HG03108 (cell line): Measurements from ENCODE around the gene FAM169A.
"Not testable (repeated sequence)": the region's sequence is repeated elsewhere in the genome, so short reads cannot be mapped to it uniquely, and the experiment has no call there.

Source experiments
- ATAC-seq: cut with Tn5 transposase; IDR thresholded peaks from one replicate; pipeline ENCODE4 v1.9.1; 2021; ENCODE audit warnings: moderate library complexity; ENCODE audit not compliant: unreplicated experiment

The FAM169A gene

DNA sequence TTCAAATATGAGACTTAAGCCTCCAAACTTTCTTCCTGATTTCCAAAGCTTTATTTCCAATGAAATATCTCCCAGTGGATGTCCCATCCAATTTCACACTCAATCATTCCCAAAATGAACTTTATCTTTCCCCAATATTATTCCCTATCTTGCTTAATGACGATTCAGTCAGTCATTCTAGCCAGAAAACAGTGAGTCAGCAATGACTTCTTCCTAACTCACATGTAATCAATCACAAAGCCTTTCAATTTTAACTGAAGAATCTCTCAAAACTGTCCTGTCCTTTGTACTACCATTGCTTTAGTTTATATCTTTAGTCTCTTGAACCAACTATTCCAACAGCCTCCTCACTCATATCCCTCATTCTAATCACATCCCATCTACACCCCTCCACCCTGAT lies 64.2 kb downstream of the FAM169A start:
- no peak for ATAC-seq

DNA sequence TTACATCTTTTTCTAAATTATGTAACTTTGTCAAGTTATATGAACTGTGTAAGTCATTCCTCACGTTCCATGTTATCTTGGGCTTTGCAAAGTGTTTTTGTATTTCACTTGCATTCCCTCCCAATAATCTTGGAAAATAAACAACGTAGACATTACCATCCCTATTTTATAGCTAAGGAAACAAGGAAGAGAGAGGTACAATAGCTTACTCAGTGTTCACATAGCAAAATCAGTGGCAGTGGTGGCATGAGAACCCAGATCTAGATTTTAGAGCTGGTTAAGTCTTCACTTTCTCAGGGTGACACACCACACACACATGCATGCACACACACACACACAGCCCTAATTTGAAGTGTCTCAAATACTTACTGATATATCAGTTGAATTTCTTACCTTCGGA lies 65.0 kb downstream of the FAM169A start:
- no peak for ATAC-seq

DNA sequence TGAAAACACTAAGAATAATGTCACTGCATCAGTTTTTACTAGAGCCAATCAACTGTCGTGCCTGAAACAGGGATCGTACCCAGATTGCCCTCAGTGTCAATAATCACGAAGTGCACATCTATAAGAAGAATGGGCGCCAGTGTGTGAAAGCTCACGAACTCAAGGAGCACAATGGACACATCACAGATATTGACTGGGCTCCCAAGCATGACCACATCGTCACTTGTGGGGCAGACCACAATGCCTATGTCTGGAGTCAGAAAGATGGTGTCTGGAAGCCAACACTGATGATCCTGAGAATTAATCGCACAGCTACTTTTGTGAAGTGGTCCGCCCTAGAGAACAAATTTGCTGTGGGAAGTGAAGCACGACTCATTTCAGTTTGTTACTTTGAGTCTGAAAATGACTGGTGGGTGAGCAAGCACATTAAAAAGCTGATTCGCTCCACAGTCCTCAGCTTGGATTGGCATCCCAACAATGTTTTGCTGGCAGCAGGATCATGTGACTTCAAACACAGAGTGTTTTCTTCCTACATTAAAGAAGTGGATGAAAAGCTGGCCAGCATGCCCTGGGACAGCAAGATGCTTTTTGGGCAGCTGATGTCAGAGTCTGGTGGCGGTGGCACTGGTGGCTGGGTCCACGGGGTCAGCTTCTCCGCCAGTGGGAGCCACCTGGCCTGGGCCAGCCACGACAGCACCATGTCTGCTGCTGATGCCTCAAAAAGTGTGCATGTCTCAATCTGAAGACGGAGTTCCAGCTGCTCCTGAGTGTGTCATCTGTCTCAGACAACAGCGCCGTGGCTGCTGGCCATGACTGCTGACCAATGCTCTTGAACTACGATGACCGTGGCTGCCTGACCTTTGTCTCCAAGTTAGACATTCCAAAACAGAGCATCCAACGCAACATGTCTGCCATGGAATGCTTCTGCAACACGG lies 66.9 kb downstream of the FAM169A start:
- ATAC-seq: no peak

DNA sequence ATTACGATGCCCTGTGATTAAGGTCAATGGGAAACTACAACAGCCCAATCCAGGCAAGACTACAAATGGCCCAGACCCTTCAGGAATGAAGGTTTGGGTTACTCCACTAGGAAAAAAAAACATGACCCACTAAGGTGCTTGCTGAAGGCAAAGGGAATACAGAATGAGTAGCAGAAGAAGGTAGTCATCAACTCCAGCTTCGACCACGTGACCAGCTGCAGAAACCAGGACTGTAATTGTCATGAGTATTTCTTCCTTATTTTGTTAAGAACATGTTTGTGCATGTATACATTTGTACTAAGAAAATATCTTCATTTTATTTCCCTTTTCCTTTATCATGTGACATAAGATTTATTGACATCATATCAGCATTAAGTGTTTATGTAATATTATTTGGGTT lies 74.5 kb downstream of the FAM169A start:
- not testable (repeated sequence) for ATAC-seq

DNA sequence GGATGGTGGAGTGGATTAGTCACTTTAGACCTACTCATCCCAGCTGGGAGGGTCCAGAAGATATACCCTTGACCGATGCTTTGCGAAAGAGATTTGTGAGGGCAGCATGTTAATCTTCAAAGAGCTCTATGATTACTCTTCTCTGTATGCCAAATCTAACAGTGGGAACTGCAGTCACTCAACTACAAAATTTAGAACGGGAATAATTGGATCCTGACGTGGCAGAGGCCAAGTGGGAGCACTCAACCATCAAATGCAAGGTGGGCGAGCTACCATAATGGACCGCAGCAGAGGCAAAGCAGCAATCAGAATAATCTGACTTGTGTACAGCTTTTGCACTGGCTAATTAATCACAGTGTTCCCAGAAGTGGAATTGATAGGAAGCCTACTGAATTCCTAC lies 78.8 kb downstream of the FAM169A start:
- no peak for ATAC-seq

DNA sequence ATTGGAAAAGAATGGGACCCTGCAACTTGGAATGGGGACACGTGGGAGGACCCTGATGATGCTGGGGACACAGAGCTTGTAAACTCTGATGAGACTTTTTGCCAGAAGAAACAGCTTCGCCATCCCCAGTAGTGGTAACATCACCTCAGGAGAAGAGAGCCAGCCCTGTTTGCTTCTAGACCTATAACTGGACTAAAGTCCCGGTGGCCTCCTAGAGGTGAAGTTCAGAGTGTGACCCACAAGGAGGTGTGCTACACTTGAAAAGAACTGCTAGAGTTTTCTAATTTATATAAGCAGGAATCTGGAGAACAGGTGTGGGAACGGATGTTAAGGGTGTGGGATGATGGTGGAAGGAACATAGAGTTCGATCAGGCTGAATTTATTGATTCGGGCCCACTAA lies 79.3 kb downstream of the FAM169A start:
- no peak for ATAC-seq

DNA sequence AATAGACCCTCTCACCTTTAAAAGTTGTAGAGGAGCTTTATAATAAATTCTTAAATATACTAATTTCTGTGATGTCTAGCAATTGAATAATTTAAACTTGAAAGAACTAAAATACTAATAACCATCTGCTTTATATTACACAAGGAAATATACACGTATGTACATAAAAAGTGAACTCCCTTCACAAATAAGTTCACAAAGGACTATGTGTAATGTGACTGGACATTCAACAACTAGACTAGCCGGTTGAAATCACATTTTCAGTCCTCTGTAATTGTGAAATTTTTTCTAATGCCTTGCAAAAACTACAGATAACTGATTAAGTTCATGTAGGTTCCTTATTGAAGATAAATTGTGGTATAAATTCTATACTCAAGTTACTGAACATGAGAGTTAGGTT lies 87.6 kb downstream of the FAM169A start:
- no peak for ATAC-seq

DNA sequence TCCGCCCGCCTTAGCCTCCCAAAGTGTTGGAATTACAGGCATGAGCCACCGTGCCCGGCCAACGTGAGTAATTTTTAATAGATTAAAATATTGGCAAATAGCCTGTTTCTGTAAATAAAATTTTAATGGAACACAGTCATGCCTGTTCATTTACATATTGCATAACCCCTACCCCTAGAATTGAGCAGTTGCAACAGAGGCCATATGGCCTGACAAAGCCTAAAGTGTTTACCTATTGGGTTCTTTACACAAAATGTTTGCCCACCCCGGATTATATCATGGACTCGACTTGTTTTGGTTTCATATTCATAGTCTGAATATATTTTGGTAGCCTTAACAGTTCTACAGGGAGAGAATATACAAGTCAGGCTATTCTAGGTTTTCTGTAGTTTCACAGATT lies 93.8 kb downstream of the FAM169A start:
- ATAC-seq: no peak

DNA sequence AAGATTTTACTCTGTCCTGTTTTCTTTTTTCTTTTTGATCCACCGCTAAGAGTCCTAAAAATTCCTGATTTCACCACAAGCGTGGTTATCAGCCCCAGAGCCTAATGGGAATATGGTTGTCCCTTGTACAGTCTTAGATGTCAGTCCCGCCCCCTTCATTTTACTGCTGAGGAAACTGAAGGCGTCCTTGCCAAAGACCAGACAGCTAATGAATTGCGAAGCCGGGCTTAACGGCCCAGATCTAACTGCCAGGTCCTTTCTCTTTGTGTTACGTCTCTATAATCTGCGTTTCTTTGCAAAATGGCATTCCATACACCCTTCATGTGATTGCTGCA lies 98.6 kb downstream of the FAM169A start:
- ATAC-seq: peak; percentile 13

DNA sequence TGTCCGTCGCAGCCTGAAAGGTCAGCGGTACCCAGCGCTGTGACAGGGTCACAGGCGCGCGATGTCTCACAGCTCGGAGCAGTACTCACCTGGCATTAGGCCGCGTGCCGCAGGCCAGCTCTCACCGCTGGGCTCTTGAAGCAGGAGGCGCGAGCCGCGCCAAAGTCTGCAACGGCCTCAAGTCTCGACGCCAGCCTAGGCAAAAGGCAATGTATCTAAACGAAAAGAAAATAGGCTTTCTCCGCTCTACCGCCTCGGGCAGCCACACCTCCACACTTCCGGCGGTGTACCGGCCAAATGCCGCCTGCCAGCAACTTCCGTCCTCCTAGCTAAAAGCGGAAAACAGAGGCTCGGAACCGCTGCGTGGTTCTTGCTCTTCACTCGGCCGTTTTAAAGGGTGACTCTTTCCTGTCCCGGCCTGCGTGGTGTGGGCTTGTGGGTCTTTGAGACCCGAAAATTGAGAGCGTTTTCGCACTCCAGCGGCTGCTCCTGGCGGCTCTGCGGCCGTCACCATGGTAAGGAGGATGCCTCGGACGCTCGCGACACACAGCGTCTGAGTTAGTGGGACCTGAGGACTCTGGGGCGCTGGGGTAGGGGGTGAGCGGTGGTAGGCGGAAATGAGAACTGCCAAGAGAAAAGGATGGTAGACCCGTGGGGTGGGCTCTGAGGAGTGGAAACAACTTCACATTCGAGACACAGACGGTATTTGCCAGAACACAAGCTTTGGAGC lies 99.2 kb downstream of the FAM169A start, which contains the start of the genes GFM2 and NSA2:
Gene GFM2, minus strand, starts transcription at position 269 of the 730 bp plus-strand sequence. CDS start 3,375 bp downstream, outside the sequence.
Gene NSA2, plus strand, starts transcription at position 401 of the 730 bp plus-strand sequence. Its CDS starts 112 bp downstream, at position 513.
- ATAC-seq: peak; percentile 89

DNA sequence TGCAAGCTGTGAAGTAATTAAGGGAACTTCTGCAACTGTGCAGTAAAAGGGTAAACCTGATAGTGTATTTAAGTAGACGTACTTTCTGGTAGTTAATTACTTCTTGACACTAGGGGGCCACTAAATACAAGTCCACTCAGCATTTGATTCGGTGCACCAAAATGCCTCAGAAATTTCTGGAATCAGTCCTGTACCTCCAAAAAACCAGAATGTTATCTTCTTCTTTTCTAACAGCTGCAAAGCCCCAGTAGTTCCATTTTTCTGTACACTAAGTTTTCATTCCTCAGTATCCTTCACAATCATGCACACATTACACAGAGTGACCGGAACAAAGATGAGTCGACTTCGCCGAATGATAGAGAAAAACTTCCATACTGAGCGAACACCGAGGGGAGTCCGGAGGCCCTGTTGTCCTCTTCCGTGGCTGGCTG lies 99.8 kb downstream of the FAM169A start:
- peak; percentile 27 for ATAC-seq

DNA sequence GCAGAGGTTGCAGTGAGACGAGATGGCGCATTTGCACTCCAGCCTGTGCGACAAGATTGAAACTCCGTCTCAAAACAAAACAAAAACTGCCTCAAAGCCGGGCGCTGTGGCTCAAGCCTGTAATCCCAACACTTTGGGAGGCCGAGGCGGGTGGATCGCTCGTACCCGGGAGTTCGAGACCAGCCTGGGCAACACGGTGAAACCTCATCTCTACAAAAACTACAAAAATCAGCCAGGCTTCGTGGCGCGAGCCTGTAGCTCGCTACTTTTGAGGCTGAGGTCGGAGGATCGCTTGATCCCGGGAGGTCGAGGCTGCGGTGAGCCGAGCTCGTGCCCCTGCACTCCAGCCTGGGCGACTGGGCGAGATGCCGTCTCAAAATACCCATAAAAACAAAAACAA lies 100.3 kb downstream of the FAM169A start:
- ATAC-seq: no peak

DNA sequence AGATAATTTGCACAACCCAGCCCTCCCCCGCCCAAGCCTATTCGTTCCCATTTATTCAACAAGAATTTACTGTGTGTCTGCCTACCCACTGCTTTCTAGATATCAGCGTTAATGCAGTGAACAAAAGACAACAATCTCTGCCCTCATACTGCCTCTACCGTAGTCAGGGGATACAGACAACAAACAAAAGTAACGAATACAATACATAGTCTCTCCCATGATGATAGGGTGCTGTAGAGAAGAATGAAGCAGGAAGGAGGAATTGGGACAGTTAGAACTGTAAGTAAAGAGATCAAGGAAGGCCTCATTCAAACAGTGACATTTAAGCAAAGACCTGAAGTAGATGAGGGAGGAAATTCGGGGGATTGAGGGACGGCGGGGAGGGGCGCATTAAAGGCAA lies 101.0 kb downstream of the FAM169A start:
- no peak for ATAC-seq

DNA sequence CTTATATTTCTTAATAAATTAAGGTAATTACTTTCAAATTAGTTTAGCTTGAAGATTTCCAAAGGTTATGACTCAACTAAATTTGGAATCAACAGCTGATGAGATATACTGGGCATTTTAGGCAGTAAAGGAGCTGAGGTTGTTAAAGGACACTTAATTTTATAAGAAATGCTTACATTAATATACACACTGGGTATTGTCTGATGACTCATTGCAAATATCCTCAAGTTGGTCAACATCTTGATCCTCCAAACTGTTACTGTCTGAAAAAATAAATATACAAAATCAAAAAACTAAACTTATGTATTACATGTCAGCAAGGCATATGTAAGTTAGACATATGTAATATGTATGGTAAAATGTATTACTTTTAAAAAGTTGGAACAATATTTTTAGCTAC lies 102.7 kb downstream of the FAM169A start:
- no peak for ATAC-seq

DNA sequence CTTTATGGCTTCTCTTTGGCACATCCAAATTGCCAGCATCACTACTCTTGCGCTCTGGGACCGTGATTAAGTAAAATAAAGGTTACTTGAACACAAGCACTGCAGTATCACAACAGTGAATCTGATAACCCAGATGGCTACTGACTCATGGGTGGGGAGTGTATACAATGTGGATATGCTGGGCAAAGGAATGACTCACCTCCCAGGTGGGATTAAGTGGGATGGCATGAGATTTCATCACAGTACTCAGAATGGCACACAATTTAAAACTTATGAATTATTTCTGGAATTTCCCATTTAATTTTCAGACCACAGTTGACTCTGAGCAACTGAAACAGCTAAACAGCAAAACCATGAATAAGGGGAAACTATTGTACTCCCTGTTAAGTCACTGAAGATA lies 103.6 kb downstream of the FAM169A start:
- no peak for ATAC-seq

DNA sequence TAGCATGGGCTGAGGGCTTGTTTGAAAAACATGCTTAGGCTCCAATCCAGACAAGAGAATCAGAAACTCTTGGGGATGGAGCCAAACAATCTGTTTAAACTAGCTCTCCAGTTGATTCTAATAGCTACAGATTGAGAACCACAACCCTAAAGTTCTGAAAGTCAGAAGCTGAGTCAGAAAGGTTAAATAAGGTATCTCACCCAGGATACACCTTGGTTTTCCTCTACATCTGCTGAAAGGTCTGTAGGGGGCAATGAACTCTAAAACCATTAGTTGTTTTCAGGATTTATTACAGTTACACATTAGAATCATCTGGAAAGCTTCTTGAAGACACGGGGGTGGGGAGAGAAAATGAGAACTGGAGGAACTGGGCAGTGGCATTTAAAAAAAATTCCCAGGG lies 104.9 kb downstream of the FAM169A start:
- no peak for ATAC-seq

DNA sequence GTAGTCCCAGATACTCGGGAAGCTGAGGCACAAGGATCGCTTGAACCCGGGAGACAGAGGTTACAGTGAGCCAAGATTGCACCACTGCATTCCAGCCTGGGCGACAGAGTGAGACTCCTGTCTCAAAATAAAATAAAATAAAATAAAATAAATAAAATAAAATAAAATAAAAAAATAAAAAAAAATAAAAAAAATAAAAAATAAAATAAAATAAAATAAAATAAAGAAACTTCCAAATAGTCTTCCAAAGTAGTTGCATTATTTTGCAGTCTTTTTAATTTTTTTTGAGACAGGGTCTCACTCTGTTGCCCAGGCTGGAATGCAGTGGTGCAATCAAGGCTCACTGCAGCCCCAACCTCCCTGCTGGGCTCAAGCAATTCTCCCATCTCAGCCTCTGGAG lies 117.4 kb downstream of the FAM169A start:
- ATAC-seq: not testable (repeated sequence)

DNA sequence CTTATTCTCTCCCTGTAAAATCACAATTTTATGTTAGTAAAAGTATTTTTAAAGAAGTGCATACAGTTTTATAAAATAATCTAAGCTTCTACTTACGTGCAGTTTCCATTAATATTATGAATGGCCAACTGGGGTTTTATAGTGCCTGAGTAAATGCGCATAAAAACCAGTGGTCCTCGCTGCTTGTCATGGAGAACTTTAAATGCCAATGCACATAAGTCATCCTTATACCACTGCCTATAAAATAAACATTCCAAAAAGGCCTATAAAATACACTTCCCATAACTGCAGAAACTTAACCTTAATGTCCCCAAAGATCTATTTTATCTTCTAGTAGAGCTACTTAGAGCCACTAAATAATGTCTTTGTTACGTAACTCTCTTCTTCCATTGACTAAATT lies 127.8 kb downstream of the FAM169A start:
- no peak for ATAC-seq

DNA sequence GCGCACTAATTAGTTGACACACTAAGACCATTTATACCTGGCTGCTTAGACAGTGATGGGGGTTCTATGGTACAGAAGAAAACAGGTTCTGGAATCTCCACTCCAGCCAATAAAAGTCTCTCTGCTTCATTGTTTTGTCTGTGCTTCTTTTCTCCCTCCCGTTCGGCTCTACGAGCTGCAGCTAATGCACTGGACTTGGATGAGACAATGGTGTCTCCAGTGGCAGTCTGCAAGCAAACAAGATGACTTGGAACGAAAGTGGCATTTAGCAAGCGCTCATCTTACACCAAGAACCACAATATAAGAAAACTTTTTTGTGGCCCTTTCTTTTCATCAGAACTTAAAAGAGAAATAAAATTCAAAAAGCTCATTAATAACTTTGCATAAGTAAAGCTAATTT lies 129.4 kb downstream of the FAM169A start:
- no peak for ATAC-seq
